GM12874 (cell line): Measurements from ENCODE around the gene SAMD4B.

Source experiments
- CTCF ChIP-seq: IDR thresholded peaks from 2 replicates; pipeline ENCODE4 v1.5.1; 2011; ENCODE audit warnings: low read depth, mild to moderate bottlenecking, control low read depth, low read length, moderate library complexity; ENCODE audit not compliant: insufficient read depth

Gene SAMD4B

GRCh38 chr19:39370735-39371134 is 28.5 kb downstream of the SAMD4B start:
- TF ChIP-seq CTCF = no peak

- TF ChIP-seq CTCF = no peak
Measured at GRCh38 chr19:39372047-39372802, 30.0 kb downstream of the SAMD4B start.

GRCh38 chr19:39372941-39373340 is 30.7 kb downstream of the SAMD4B start:
- no peak for TF ChIP-seq CTCF

- TF ChIP-seq CTCF = no peak
Measured at GRCh38 chr19:39375929-39376328, 33.7 kb downstream of the SAMD4B start.

GRCh38 chr19:39377373-39378362 is 35.4 kb downstream of the SAMD4B start:
- no peak for TF ChIP-seq CTCF

GRCh38 chr19:39379865-39380396 is 37.7 kb downstream of the SAMD4B start:
- TF ChIP-seq CTCF = no peak
